NCI-H1436 (cell line): ENCODE data around the gene MS4A15.
"Not testable (repeated sequence)": the region's sequence is repeated elsewhere in the genome, so short reads cannot be mapped to it uniquely, and the experiment has no call there.

Experiments
- DNase-seq: peaks from one replicate; lab custom pipeline; 2025; lab: John Stamatoyannopoulos, UW

Gene MS4A15, protein sequence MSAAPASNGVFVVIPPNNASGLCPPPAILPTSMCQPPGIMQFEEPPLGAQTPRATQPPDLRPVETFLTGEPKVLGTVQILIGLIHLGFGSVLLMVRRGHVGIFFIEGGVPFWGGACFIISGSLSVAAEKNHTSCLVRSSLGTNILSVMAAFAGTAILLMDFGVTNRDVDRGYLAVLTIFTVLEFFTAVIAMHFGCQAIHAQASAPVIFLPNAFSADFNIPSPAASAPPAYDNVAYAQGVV

DNA sequence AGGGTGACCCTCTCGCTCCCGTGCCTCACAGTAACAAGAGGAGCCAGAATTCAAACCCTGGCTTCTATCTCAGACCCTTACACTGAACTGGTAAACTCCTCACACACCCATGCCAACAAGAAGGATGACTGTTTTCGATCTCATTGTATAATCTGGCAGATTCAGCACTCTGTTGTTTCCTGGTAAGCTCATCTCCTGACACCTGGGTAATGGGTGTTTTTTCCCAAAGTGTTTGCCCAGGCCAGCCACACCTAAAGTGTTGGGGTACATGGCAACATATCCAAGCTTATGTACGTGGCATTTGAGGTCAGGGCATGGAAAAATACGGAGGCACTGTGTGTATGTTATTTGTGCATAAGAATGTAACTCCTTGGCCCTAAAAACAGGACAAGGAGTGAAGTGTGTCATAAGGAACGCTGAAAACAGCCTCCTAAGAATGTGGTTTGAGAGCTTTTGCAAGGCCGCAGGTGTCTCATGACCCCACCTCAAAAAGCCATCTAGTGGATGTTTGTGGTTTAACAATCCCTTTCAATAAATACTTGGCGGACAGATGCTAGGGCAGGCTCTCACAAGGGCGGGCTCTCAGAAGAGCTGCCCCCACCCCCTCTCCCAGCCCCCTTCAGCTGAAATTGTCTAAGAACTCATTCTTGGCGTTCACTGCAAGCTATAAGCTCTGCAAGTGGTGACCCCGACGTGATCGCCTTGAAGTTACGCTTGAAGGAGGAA is at the start of gene MS4A15:
Gene MS4A15 (plus strand): TSS at position 561 of the 726 bp plus-strand sequence. CDS start 6,867 bp downstream, outside the sequence.
- DNase-seq, result no peak

DNA sequence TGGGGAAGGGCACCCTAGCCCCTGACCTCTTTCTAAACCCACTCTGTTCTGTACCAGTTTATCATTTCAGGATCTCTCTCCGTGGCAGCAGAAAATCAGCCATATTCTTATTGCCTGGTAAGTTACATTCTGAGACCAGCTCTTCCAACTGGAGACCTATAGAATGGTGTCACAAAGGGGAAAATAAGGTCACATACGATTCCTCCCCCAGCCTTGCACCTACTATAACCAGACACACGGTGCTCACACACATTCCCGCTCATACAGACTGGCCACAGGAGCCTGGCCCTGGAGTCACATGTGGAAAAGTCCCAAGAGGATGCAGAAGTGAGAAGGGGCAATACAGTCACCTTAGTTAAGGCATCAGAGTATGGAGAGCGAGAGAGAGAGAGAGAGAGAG is 49.7 kb upstream of the MS4A15 start:
- no peak for DNase-seq

DNA sequence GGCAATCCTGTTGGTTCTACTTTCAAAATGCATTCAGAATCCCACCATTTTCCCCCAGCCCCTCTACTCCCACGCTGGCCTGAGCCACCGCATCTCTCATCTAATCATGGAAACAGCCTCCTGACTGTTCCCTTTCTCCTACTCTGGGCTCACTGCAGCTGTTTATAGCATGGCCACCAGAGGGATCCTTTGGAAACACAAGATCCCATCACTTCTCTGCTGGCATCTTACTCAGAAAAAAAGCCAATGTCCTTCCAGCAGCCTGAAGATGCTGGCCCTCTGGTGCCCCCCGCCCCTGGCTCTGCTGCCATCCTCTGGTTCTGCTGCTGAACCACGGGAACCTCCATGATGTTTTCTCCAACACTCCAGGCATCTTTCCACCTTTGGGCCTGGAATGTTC is 46.2 kb upstream of the MS4A15 start:
- no peak for DNase-seq

DNA sequence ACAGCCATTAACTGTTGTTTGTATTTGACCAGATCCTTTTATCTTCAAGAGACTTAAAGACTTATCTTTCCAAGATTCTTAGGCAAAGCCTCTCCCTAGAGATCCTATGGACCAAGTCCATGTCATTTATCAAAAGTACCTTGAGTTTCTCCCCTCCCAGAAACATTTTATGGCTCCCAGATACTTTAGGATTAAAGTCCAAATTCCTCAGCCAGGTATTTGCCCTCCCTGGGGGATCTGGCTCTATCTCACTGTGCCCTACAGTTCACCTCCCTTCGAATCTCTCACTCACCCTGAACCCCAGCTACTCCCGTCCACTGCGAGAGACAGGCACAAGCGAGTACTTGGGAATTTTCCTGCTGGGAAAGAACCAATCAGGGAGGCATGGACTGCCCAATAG is 45.4 kb upstream of the MS4A15 start:
- DNase-seq, result no peak

DNA sequence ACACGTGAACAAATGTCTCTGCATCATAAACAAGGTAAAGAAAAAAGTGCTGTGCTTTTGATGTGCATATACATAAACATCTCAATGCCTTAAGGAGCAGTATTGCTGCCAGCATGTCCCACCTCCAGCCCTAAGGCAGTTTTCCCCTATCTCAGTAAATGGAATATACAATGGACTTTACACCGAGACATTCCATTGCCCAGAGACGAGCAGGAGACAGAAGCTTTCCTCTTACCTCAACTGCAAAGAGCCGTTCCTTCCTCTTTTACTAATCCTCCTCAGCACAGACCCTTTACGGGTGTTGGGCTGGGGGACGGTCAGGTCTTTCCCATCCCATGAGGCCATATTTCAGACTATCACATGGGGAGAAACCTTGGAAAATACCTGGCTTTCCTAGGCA is 43.2 kb upstream of the MS4A15 start:
- not testable (repeated sequence) for DNase-seq

DNA sequence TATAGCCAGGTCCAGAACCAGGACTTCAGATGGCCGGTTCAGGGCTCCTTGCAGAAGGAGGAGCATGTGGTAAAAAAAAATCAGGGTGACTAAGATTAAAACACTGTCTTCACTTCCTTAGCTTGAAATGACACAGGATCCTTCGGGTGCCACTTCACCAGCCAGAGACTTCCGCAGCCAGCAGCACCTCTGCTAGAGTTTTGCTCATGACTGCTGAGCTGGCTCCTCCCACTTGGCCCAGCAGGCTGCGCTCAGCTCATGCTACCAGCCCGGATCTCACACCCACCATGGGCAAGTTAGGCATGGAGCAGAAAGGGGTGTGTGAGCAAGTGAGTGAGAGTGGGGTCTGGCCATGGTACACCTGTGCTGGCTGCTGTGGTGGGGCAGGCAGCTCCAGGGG is 38.7 kb upstream of the MS4A15 start:
- DNase-seq, result no peak

DNA sequence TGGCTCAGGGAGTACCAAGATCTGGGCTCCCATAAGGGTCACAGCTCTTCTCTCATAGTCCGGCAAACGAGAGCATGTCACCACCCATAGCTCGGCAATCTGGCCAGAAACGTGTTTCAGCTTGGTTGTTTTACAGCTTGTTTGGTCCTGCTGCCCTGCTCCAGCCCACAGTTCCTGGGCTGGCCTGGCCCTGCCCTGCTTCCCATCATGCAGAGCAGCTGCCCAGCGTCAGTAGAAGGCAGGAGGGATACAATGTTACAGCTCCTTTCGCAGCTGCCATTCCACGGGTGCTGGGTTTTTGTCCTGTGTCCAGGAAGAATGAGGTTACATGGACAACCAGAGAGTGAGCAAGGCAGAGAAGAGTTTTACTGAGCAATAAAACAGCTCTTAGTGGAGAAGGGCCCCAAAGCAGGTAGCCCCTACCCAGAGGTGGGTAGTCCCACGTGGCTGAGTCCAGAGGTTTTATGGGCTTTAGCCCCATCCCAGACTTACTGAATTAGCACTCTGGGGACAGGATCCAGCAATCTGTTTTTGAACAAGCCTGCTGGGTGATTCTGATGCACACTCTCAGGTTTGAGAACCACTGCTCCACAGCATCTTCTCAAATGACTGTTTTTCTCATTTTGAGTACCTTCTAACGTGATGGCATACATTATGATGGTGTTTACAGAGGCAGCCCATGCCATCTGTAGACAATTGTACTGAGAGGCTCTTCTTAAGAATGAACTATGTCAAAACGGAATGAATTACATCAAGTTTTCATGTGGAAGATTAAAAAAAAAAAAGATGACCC is 37.9 kb upstream of the MS4A15 start:
- DNase-seq, result no peak

DNA sequence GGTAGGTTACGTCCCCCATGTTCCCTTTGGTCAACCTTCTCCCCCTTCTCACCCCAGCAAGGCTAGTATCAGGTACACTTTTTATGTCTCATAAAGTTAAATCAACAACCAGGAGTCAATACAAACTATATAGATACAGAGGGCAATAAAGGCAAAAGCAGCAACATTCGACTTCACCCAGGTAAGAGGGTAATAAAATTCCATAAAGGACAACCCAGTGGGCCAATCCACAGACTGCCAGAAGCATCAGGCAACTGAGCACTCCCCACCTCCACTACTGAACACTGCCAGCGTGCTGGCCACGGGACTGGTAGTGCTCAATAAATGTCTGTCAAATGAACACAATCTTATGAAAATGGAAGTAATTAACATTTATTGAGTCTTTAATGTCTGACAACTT is 37.3 kb upstream of the MS4A15 start:
- DNase-seq, result no peak

DNA sequence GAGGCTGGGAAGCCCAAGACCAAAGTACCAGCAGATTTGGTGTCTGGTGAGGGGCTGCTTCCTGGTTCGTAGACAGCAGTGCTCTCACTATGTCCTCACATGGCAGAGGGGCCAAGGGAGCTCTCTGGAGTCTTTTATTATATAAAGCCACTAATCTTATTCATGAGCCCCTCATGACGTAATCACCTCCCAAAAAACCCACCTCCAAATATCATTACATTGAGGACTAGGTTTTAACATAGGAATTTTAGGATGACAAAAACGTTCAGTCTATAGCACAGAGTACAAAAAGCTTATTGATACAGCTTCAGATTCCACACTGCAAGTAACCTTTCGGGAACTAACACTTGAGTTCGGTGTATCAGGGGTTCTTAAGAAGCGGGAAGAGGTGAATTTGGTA is 36.2 kb upstream of the MS4A15 start:
- no peak for DNase-seq

DNA sequence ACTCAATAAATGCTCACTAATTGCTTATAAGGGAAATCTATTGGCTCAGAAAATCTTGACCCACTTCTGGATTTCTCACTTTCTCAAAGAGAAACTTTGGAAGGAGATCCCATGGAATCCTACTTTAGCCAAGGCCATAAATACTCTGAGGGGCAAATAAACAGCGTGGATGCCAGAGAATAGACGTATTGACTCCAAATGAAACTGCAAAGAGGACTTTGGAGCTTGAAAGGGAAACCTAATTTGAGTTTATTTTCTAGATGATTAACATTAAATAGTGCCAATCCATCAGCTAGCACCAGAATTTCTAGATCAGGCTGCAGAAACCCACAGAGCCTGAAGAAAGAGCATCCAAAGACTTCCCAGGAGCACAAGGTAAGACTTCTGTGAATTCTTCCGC is 32.2 kb upstream of the MS4A15 start, which contains the start of gene MS4A18:
Gene MS4A18 (plus strand): TSS at position 301 of the 400 bp plus-strand sequence.
- no peak for DNase-seq

DNA sequence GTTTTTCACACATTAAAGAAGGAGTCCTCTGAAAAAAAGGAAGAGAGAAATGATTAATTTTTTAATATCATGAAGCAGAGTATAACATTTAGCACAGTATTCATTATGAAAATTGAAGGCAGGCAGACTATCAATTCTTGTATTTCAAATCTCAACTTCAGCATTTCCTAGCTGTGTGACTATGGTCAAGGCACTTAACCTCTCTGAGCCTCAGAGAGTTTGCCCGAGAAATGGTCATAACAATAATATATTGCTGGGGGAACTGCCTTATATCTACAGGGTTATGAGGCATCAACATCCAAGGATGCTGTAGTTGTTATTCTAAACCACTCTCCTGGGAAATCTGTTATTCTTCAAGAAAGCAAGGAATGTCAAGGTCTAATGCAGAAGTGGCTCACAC is 31.1 kb upstream of the MS4A15 start:
- DNase-seq, result no peak

DNA sequence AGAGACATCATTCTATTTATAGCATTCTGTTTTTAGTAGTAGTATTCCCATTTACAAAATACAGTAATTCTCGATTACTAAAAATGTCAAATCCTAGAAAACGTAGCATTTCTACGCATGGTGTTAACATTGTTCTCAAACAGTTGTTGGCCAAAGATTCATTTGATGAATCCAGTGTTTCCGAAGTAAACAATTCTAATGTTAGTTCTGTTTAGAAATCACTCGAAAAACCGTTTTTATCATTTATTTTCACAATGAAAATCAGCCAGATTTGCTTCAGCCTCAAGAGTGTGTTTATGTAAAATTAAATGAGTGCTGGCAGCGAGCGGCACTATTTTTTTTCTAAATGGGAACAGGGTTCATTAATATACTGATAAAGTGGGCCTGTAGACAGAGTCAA is 25.1 kb upstream of the MS4A15 start:
- no peak for DNase-seq

DNA sequence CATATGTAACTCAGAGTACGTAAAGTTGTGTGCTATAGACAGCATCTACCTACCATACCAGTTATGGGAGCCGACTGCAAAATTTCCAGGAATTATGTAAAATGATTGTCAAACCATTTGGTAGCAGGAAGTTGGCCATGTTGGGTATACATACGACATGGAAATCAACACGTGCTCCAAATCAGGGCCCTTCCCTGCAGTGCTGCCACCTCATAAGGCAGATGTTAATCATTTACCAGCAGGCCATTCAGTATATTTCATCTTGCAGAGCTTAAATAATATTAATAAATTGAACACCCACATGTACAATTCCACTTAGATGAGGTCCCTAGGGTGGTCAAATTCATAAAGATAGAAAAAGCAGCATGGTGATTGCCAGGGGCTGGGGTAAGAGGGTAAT is 22.4 kb upstream of the MS4A15 start:
- no peak for DNase-seq

DNA sequence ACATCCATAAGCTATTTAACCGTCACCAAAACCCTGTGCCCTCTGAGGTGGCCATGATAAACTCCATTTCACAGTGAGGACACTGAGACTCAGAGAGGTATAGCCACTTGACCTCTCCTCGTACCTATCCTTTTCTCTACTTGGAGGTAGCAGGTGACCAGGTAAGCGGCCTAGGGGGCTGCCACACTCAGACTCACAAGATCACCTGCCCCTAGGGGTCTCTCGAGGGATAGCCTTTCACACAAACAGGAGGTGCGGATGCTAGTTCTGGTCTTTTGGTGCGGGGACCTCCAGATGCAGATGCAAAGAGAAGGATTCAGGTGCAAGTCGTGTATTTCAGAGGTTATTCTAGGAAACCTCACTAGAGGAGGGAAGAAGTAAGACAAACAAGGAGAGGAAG is 17.6 kb upstream of the MS4A15 start:
- no peak for DNase-seq

DNA sequence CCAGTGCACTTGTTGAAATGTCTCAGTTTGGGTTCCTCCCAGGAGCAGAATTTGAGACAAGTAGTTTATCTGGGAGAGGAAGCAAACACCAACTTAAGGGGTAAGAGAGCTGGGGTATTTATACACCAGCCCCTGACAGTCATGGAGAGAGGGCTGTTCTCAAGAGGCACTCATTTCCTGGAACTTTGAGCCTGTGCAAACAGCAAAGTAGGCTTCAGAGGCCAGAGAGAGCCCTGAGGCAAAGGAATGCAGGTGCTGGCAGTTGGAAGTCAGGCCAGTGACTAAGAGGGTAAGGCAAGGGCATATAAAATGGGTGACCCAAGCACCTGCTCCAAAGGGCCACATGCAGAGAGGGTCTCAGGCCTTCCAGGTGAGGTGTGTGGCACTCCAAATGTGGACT is 16.1 kb upstream of the MS4A15 start:
- DNase-seq, result no peak

DNA sequence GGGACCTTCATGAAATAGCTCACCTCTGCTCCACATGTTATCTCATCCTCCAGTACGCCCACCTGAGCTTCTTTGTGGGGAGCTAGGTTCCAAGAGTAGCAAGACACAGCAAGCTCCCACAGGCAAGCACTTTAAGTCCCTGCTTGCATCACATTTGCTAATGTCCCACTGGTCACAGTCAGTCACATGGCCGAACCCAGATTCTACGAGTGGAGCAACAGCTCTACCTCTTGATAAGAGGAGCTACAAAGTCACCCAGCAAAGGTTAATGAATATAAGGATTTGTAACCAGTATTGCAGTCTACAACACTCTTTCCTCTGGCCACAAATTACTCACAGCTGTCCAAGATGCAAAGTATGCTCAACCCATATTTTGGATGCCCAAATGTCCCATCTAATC is 15.2 kb upstream of the MS4A15 start:
- no peak for DNase-seq

DNA sequence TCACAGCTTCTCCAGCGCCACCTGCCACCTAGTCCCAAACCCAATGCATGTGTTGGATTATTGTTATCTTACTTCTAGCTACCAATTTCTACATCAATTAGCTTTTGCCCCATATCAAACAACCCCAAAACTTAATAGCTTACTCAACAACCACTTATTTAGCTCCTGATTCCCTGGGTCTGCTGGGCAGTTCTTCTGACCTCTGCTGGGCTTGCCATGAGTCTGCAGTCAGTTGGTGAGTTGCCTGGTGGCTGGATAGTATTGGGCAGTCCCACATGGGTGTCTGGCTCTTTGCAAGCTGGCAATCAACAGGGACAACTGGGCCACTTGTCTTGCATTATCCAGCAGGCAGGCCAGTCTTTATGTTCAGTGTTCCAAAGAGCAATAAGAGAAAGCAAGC is 13.6 kb upstream of the MS4A15 start:
- DNase-seq, result no peak

DNA sequence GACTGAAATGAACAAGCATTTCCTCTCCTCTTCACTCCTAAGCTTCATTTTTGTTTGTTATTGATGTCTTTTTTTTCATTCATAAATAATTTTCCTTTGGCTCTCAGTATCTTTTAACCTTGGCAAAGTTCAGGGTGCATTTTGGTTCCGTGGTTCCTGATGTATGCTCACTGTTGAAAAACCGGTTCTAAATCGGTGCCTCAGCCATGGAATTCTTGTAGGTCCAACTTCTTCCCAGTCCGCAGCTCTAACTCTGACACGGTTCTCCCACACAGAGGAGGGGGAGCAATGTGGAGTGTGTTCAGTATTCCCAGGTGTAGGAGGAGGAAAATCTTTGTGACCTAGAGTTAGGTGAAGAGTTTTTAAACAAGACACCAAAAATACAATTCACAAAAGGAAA is 12.6 kb upstream of the MS4A15 start:
- DNase-seq, result no peak

DNA sequence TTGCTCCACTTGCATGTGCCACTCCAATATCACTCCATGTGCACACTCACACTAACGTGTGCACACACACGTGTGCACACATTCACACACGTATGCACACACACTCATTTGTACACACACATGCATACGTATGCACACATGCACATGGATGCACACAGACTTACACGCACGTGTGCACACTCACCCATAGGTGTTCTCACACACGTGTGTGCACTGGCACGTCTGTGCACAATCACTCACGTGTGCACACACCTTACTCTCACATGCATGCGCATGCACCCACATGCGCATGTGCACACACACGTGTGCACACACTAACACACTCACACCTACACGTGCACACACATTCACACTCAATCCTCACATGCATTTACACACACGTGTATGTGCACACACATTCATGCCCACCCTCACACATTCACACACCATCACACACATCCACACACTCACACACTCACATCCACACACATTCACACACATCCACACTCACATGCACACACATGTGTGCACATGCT is 9.3 kb upstream of the MS4A15 start:
- no peak for DNase-seq

DNA sequence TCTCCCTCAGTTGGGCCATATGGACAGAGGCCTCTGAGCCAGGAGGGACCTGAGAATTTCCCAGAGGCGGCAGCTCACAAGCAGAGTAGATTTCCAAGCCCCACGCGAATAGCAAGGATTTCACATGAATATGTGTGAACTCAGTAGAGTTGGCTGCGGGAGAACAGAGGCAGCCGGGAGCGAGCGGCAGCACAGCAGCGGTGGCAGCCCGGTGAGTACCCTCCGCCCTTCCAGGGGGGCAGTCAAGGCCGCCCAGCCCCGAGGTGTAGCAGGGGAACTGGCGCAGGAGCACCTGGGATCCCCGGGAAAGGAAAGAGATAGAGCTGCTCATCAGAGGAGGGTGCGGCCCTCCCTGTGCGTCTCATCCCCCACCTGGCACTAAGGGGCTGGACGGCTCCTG is 8.4 kb upstream of the MS4A15 start:
- DNase-seq, result no peak

DNA sequence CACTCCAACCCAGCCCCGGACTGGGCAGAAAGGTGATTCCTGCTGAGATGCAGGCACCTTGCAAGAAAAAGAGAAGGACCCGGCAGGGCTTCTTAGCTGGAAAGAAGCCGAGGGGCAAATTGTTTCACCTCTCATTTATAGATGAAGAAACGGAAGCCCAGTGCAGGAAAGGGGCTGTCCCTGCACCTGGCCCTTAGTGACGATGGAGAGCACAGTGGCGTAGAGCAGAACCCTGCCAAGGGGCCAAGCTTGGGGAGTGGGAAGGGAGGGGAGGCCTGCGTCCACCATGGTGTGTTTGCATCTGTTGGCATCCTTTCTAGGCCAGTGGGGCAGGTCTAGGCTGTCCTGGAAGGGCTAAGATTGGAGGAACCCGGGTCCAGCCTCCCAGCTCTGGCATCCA is 7.8 kb upstream of the MS4A15 start:
- no peak for DNase-seq

DNA sequence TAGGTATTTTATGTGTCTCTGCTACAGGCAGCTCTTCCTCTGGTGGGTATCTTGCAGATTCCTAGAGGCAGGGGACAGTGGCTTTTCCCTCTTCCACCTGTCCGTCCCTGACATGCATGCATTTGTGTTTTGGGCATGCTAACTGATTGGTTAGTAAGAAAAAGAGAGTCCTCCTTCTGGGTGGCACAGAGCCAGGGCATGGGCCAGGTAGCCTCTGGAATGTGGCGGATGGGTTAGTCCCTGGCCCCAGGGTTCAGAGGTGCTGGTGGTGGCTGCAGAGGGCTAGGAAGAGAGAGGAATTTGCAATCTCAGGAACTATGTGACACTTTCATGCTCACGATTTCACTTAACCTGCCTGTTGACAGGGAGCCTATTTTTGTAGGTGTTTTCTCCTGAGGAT is 5.8 kb upstream of the MS4A15 start:
- DNase-seq, result no peak

DNA sequence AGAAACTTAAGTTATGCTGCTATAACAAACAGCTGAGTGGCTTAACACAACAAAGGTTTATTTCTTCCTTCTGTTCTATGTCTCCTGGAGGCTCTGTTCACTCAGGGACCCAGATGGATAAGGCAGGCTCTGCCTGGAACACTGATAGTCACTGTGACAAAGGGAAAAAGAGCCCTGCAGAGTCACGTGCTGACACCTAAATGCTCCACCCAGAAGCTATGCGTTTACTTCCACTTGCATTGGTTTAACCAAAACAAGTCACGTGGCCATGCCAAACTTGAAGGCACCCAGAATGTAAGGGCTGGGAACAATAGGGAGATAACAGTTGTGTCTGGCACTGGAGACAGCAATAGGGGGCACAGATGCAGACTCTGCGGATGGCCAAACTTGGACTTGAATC is 3.4 kb upstream of the MS4A15 start:
- DNase-seq, result no peak
